OCI-LY7 (cell line): ENCODE measurements around the gene ALOX5. TPM values are rescaled to one million over a fixed set of nuclear protein-coding genes. Genes with fewer than 3 reads are reported as not detected.
"Not testable (repeated sequence)": the region's sequence is repeated elsewhere in the genome, so short reads cannot be mapped to it uniquely, and the experiment has no call there.

Experiments
- BruUV-seq: library from RNA; stranded (reverse); fragments of 400-500 nt; replicated peaks from 2 replicates; lab custom pipeline; 2021; lab: Mats Ljungman, UMichigan
- CTCF ChIA-PET: fragments of 300-600 bp; sonication (Branson Sonifier 250); formaldehyde crosslinking; loops from one replicate; lab custom pipeline; 2022; ENCODE audit warnings: antibody characterized with exemption; ENCODE audit not compliant: unreplicated experiment; lab: Charles Lee
- POLR2A ChIA-PET: fragments of 300-600 bp; sonication (Branson Sonifier 250); formaldehyde crosslinking; loops from one replicate; lab custom pipeline; 2022; ENCODE audit warnings: antibody characterized with exemption; lab: Charles Lee
- DNase-seq: peaks from one replicate; pipeline ENCODE4 v3.0.0-alpha.2; 2015; ENCODE audit warnings: low spot score
- H2AFZ ChIP-seq: fragments of 200-600 bp; sonication (generic), shearing (Covaris generic); 2 replicates; pipeline ENCODE4 v1.6.1; 2014; ENCODE audit warnings: mild to moderate bottlenecking, antibody characterized with exemption, low read length, moderate library complexity
- H3K27ac ChIP-seq: fragments of 200-600 bp; sonication (generic); 2 replicates; pipeline ENCODE4 v1.5.1; 2014; ENCODE audit warnings: mixed run types, low read depth, mild to moderate bottlenecking, moderate library complexity, low read length, inconsistent platforms; ENCODE audit not compliant: poor library complexity, severe bottlenecking
- H3K36me3 ChIP-seq: fragments of 200-600 bp; sonication (generic); 2 replicates; pipeline ENCODE4 v1.6.1; 2014; ENCODE audit warnings: mild to moderate bottlenecking, antibody characterized with exemption, low read length, moderate library complexity, mixed read lengths; ENCODE audit not compliant: insufficient read depth
- H3K4me1 ChIP-seq: fragments of 200-600 bp; sonication (generic); 2 replicates; pipeline ENCODE4 v1.5.1; 2014; ENCODE audit warnings: mild to moderate bottlenecking, low read length; ENCODE audit not compliant: insufficient read depth, poor library complexity, severe bottlenecking
- H3K4me2 ChIP-seq: fragments of 200-600 bp; sonication (generic); 2 replicates; pipeline ENCODE4 v1.6.1; 2014; ENCODE audit warnings: mild to moderate bottlenecking, low read length
- H3K4me3 ChIP-seq: fragments of 200-600 bp; sonication (generic); 2 replicates; pipeline ENCODE4 v1.5.1; 2014; ENCODE audit warnings: mild to moderate bottlenecking, low read depth, low read length; ENCODE audit not compliant: poor library complexity, severe bottlenecking
- H3K79me2 ChIP-seq: fragments of 200-600 bp; sonication (generic); 2 replicates; pipeline ENCODE4 v1.6.1; 2016; ENCODE audit warnings: low read depth, mild to moderate bottlenecking, low read length, moderate library complexity, mixed read lengths; ENCODE audit not compliant: insufficient read depth
- H3K9me2 ChIP-seq: fragments of 200-600 bp; sonication (generic); 2 replicates; pipeline ENCODE4 v1.6.1; 2016; ENCODE audit warnings: mild to moderate bottlenecking, low read length, mixed read lengths; ENCODE audit not compliant: insufficient read depth
- H3K9me3 ChIP-seq: fragments of 200-600 bp; sonication (generic); 2 replicates; pipeline ENCODE4 v1.6.1; 2014; ENCODE audit warnings: mild to moderate bottlenecking, mixed run types, low read length, mixed read lengths
- H4K20me1 ChIP-seq: fragments of 200-600 bp; sonication (generic); 2 replicates; pipeline ENCODE4 v1.6.1; 2014; ENCODE audit warnings: mild to moderate bottlenecking, antibody characterized with exemption, low read length, moderate library complexity, mixed read lengths; ENCODE audit not compliant: insufficient read depth
- EZH2phosphoT487 ChIP-seq: fragments of 200-600 bp; sonication (generic); IDR thresholded peaks from 2 replicates; pipeline ENCODE4 v1.6.1; 2018; ENCODE audit warnings: low read depth, borderline replicate concordance, mild to moderate bottlenecking, mixed run types, antibody characterized with exemption, low read length, moderate library complexity, mixed read lengths
- intact Hi-C: fragments of 100-400 bp; cut with micrococcal nuclease; formaldehyde crosslinking; loops from one replicate; pipeline ENCODE4 v1.10.0; 2022; ENCODE audit not compliant: unreplicated experiment
- total RNA-seq, 2 experiments: library from RNA; depleted of rRNA in 1 of 2; stranded (reverse); fragments of >200 nt in 1 of 2; shearing (Covaris generic) in 1 of 2; gene quantifications; 2 replicates each; pipeline ENCODE4 v1.2.3, GENCODE V29; 2014 to 2022
- TF ChIP-seq, protein P1 (sequence below): fragments of 200-600 bp; sonication (generic); conservative IDR thresholded peaks from 2 replicates; pipeline ENCODE4 v1.5.1; 2014; ENCODE audit warnings: mild to moderate bottlenecking, antibody characterized with exemption, low read length, moderate library complexity, mixed read lengths

Gene ALOX5
- total RNA-seq, 2 experiments from 2014 or later, result 139 to 164 TPM

DNA sequence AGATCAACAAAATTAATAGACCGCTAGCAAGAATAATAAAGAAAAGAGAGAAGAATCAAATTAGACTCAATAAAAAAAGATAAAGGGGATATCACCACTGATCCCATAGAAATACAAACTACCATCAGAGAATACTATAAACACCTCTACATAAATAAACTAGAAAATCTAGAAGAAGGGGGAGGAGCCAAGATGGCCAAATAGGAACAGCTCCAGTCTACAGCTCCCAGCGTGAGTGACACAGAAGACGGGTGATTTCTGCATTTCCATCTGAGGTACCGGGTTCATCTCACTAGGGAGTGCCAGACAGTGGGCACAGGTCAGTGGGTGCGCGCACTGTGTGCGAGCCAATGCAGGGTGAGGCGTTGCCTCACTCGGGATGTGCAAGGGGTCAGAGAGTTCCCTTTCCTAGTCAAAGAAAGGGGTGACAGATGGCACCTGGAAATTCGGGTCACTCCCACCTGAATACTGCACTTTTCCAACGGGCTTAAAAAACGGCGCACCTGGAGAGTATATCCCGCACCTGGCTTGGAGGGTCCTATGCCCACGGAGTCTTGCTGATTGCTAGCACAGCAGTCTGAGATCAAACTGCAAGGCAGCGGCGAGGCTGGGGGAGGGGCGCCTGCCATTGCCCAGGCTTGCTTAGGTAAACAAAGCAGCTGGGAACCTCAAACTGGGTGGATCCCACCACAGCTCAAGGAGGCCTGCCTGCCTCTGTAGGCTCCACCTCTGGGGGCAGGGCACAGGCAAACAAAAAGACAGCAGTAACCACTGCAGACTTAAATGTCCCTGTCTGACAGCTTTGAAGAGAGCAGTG is 11.8 kb upstream of the ALOX5 start:
- H3K4me2 ChIP-seq, CTCF ChIA-PET, BruUV-seq, H4K20me1 ChIP-seq, intact Hi-C loops, DNase-seq, H3K27ac ChIP-seq, H2AFZ ChIP-seq, H3K9me2 ChIP-seq, H3K4me3 ChIP-seq: not testable (repeated sequence)
- POLR2A ChIA-PET, result interaction anchor here (1.0 kb wide), 1 partner anchor 8 kb away, joined by 3 read pairs; no protein-coding TSS in a partner anchor
- peaks cover 11% of the 10 kb centered on the region; the same call in 1 of the 2 replicates for H3K9me3 ChIP-seq
- H3K36me3 ChIP-seq, result peaks cover 37% of the 10 kb centered on the region
- H3K4me1 ChIP-seq, result peaks cover 46% of the 10 kb centered on the region
- peaks cover 48% of the 10 kb centered on the region for H3K79me2 ChIP-seq

DNA sequence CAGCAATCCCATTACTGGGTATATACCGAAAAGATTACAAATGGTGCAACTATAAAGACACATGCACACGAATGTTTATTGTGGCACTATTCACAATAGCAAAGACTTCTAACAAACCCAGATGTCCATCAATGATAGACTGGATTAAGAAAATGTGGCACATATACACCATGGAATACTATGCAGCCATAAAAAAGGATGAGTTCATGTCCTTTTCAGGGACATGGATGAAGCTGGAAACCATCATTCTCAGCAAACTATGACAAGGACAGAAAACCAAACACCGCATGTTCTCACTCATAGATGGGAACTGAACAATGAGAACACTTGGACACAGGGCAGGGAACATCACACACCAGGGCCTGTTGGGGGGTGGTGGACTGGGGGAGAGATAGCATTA is 6.4 kb upstream of the ALOX5 start:
- peak overlapping the region; percentile 98 for H3K27ac ChIP-seq
- peaks cover 47% of the 10 kb centered on the region for H3K4me1 ChIP-seq
- POLR2A ChIA-PET, H3K36me3 ChIP-seq, H3K9me2 ChIP-seq, DNase-seq, BruUV-seq, intact Hi-C loops, H2AFZ ChIP-seq, CTCF ChIA-PET, H4K20me1 ChIP-seq, H3K9me3 ChIP-seq: not testable (repeated sequence)
- H3K4me2 ChIP-seq, result peak overlapping the region; percentile 99
- H3K79me2 ChIP-seq, result peaks cover 48% of the 10 kb centered on the region
- peak overlapping the region; percentile 89 for H3K4me3 ChIP-seq

DNA sequence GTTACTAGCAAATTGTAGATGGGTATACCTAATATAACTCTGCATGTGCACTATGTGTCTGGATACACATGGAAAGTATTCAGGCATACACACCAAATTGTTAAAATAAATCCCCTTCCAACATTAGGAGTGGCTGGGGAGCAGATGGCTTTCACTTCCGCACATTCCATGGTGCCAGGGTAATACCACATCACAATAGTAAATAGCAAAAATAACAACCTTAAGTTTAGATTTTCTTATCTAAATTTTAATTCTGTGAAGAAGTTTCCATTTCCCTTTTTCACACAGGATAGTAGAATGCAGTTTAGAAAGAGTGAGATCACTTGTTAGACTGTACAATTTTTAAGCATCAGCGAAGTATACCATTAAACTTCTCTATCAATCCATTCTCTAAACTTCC is 5.8 kb upstream of the ALOX5 start:
- peak; percentile 31 for DNase-seq
- no TSS peak for BruUV-seq
- Histone ChIP-seq H2AFZ (no peak overlapping the region), H3K4me2 (peak overlapping the region; percentile 99), H4K20me1 (no peaks in the 10 kb centered on the region), H3K4me3 (peak overlapping the region; percentile 89), H3K27ac (peak overlapping the region; percentile 98), H3K4me1 (peaks cover 44% of the 10 kb centered on the region), H3K36me3 (0 out of 2 replicates have a peak, but pooled peaks cover 7% of the 10 kb centered on the region), H3K9me3 (no peaks in the 10 kb centered on the region), H3K79me2 (peaks cover 53% of the 10 kb centered on the region), H3K9me2 (no peaks in the 10 kb centered on the region)
- intact Hi-C loops, result no loop called here
- TF ChIP-seq, protein P1, sequence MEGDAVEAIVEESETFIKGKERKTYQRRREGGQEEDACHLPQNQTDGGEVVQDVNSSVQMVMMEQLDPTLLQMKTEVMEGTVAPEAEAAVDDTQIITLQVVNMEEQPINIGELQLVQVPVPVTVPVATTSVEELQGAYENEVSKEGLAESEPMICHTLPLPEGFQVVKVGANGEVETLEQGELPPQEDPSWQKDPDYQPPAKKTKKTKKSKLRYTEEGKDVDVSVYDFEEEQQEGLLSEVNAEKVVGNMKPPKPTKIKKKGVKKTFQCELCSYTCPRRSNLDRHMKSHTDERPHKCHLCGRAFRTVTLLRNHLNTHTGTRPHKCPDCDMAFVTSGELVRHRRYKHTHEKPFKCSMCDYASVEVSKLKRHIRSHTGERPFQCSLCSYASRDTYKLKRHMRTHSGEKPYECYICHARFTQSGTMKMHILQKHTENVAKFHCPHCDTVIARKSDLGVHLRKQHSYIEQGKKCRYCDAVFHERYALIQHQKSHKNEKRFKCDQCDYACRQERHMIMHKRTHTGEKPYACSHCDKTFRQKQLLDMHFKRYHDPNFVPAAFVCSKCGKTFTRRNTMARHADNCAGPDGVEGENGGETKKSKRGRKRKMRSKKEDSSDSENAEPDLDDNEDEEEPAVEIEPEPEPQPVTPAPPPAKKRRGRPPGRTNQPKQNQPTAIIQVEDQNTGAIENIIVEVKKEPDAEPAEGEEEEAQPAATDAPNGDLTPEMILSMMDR, result no peak
- TF ChIP-seq EZH2phosphoT487, result no peak
- CTCF ChIA-PET, result no interaction called here
- POLR2A ChIA-PET, result no interaction called here
